Activated CD4-positive, alpha-beta T cell treated with anti-CD3 and anti-CD28 coated beads, Interleukin-2, amount 50 U/mL, for 24 hours (primary cell): ENCODE measurements around the gene ATRX.
"Not testable (repeated sequence)": the region's sequence is repeated elsewhere in the genome, so short reads cannot be mapped to it uniquely, and the experiment has no call there.

Source experiments
- DNase-seq, 2 donors: peaks; one replicate each; pipeline ENCODE4 v3.0.0-alpha.2; 2020; ENCODE audit warnings: low read depth in 1 of 2, low spot score in 1 of 2

The ATRX gene

GRCh38 chrX:77731821-77732419 is 54.1 kb downstream of the ATRX start:
- DNase-seq, result no peak

- not testable (repeated sequence) for DNase-seq
Measured at GRCh38 chrX:77726095-77726494, 59.9 kb downstream of the ATRX start.

GRCh38 chrX:77723681-77724080 is 62.3 kb downstream of the ATRX start:
- no peak for DNase-seq

- DNase-seq, result no peak
Measured at GRCh38 chrX:77719388-77719787, 66.6 kb downstream of the ATRX start.

GRCh38 chrX:77704881-77705280 is 81.1 kb downstream of the ATRX start:
- no peak for DNase-seq

GRCh38 chrX:77698242-77698641 is 87.8 kb downstream of the ATRX start:
- no peak for DNase-seq

GRCh38 chrX:77694491-77694890 is 91.5 kb downstream of the ATRX start:
- no peak for DNase-seq

GRCh38 chrX:77693594-77693993 is 92.4 kb downstream of the ATRX start:
- no peak for DNase-seq

GRCh38 chrX:77691916-77692315 is 94.1 kb downstream of the ATRX start:
- DNase-seq, result no peak

- no peak for DNase-seq
Measured at GRCh38 chrX:77689376-77689775, 96.6 kb downstream of the ATRX start.

GRCh38 chrX:77685683-77686082 is 100.3 kb downstream of the ATRX start:
- DNase-seq, result not testable (repeated sequence)

GRCh38 chrX:77679144-77679543 is 106.9 kb downstream of the ATRX start:
- no peak for DNase-seq

- DNase-seq, result no peak
Measured at GRCh38 chrX:77675986-77676385, 110.0 kb downstream of the ATRX start.

GRCh38 chrX:77668391-77669237 is 117.4 kb downstream of the ATRX start:
- no peak for DNase-seq

GRCh38 chrX:77658886-77659285 is 127.1 kb downstream of the ATRX start:
- no peak for DNase-seq

GRCh38 chrX:77652095-77652494 is 133.9 kb downstream of the ATRX start:
- DNase-seq, result no peak

- no peak for DNase-seq
Measured at GRCh38 chrX:77640702-77641101, 145.3 kb downstream of the ATRX start.

GRCh38 chrX:77639820-77640219 is 146.2 kb downstream of the ATRX start:
- DNase-seq, result no peak

- no peak for DNase-seq
Measured at GRCh38 chrX:77638397-77638796, 147.6 kb downstream of the ATRX start.

GRCh38 chrX:77635373-77635772 is 150.6 kb downstream of the ATRX start:
- DNase-seq, result no peak

GRCh38 chrX:77628294-77629025 is 157.6 kb downstream of the ATRX start:
- no peak for DNase-seq

- DNase-seq, result no peak
Measured at GRCh38 chrX:77622672-77623071, 163.3 kb downstream of the ATRX start.
